Measurements from ENCODE around the gene CDRT15. TPM values are rescaled to one million over a fixed set of nuclear protein-coding genes. Genes with fewer than 3 reads are reported as not detected.

The CDRT15 gene
- total and polyA plus RNA-seq, 2 experiments from 2014 or later, result 0.40 TPM; not detected in 1

DNA sequence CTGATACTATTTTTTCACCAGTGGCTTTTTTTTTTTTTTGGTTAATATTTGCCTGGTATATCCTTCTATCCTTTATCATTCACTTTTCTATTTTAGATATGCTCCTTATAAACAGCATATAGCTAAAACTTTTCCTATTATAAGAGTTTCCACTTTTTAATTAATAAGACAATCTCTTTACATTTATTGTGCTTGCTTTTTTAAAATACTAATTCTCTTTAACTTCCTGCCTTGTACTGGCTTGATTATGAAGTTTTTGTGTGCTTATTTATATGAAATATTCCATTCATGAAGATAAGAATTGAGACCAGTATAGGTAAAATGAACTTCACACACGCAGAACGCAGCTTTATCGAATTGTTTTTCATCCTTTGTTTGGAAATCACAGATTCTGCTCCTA lies 9.0 kb upstream of the CDRT15 start:
- no peaks in the 10 kb centered on the region for H4K20me1 ChIP-seq (replicated peaks; ENCODE audit: insufficient read depth)
- Mint-ChIP-seq H3K9me3 (no peaks in the 10 kb centered on the region), H3K4me3 (no peak overlapping the region), H3K27me3 (ENCODE audit: insufficient read depth, low read depth, poor library complexity) (peaks cover 2% of the 10 kb centered on the region), H3K27ac (no peak overlapping the region), H3K4me1 (peaks cover 2% of the 10 kb centered on the region; the same call in 1 of the 3 replicates), H3K36me3 (ENCODE audit: low read depth) (no peaks in the 10 kb centered on the region)
- DNase-seq (ENCODE audit: low spot score) (no peak), ATAC-seq (no peak)
- no peaks in the 10 kb centered on the region for H3K27me3 ChIP-seq (ENCODE audit: insufficient read depth)
- H2AFZ ChIP-seq, result no peak overlapping the region
- H3K27ac ChIP-seq (ENCODE audit: low read depth), result no peak overlapping the region
- H3K9me2 ChIP-seq (ENCODE audit: insufficient read depth), result peaks cover 2% of the 10 kb centered on the region
- no peaks in the 10 kb centered on the region for H3F3A ChIP-seq (replicated peaks; ENCODE audit: low read depth)
- no peaks in the 10 kb centered on the region for H3K36me3 ChIP-seq (ENCODE audit: insufficient read depth)
- H3K4me3 ChIP-seq, result no peak overlapping the region
- no peaks in the 10 kb centered on the region for H3K79me2 ChIP-seq (replicated peaks; ENCODE audit: insufficient read depth)
- peaks cover 5% of the 10 kb centered on the region; the same call in 1 of the 2 replicates for H3K4me1 ChIP-seq (ENCODE audit: insufficient read depth)
- H3K4me2 ChIP-seq, result no peak overlapping the region
- TF ChIP-seq EZH2phosphoT487 (IDR thresholded peaks at IDR 0.05; ENCODE audit: unreplicated experiment) (no peak), NANOG (IDR thresholded peaks at IDR 0.05; ENCODE audit: borderline replicate concordance) (no peak), ZNF331 (CRISPR knock-in tag; IDR thresholded peaks at IDR 0.05; ENCODE audit: low read depth) (no peak), STAT1 (IDR thresholded peaks at IDR 0.05; ENCODE audit: unreplicated experiment) (no peak), ZNF114 (CRISPR knock-in tag; IDR thresholded peaks at IDR 0.05) (no peak), EZH2 (IDR thresholded peaks at IDR 0.05; ENCODE audit: low read depth, unreplicated experiment) (no peak), JUNB (IDR thresholded peaks at IDR 0.05; ENCODE audit: unreplicated experiment) (no peak), CREB1 (CRISPR knock-in tag; IDR thresholded peaks at IDR 0.05; ENCODE audit: low read depth) (no peak), POLR2AphosphoS5 (IDR thresholded peaks at IDR 0.05; ENCODE audit: low read depth) (no peak)
- TF ChIP-seq, protein P1, sequence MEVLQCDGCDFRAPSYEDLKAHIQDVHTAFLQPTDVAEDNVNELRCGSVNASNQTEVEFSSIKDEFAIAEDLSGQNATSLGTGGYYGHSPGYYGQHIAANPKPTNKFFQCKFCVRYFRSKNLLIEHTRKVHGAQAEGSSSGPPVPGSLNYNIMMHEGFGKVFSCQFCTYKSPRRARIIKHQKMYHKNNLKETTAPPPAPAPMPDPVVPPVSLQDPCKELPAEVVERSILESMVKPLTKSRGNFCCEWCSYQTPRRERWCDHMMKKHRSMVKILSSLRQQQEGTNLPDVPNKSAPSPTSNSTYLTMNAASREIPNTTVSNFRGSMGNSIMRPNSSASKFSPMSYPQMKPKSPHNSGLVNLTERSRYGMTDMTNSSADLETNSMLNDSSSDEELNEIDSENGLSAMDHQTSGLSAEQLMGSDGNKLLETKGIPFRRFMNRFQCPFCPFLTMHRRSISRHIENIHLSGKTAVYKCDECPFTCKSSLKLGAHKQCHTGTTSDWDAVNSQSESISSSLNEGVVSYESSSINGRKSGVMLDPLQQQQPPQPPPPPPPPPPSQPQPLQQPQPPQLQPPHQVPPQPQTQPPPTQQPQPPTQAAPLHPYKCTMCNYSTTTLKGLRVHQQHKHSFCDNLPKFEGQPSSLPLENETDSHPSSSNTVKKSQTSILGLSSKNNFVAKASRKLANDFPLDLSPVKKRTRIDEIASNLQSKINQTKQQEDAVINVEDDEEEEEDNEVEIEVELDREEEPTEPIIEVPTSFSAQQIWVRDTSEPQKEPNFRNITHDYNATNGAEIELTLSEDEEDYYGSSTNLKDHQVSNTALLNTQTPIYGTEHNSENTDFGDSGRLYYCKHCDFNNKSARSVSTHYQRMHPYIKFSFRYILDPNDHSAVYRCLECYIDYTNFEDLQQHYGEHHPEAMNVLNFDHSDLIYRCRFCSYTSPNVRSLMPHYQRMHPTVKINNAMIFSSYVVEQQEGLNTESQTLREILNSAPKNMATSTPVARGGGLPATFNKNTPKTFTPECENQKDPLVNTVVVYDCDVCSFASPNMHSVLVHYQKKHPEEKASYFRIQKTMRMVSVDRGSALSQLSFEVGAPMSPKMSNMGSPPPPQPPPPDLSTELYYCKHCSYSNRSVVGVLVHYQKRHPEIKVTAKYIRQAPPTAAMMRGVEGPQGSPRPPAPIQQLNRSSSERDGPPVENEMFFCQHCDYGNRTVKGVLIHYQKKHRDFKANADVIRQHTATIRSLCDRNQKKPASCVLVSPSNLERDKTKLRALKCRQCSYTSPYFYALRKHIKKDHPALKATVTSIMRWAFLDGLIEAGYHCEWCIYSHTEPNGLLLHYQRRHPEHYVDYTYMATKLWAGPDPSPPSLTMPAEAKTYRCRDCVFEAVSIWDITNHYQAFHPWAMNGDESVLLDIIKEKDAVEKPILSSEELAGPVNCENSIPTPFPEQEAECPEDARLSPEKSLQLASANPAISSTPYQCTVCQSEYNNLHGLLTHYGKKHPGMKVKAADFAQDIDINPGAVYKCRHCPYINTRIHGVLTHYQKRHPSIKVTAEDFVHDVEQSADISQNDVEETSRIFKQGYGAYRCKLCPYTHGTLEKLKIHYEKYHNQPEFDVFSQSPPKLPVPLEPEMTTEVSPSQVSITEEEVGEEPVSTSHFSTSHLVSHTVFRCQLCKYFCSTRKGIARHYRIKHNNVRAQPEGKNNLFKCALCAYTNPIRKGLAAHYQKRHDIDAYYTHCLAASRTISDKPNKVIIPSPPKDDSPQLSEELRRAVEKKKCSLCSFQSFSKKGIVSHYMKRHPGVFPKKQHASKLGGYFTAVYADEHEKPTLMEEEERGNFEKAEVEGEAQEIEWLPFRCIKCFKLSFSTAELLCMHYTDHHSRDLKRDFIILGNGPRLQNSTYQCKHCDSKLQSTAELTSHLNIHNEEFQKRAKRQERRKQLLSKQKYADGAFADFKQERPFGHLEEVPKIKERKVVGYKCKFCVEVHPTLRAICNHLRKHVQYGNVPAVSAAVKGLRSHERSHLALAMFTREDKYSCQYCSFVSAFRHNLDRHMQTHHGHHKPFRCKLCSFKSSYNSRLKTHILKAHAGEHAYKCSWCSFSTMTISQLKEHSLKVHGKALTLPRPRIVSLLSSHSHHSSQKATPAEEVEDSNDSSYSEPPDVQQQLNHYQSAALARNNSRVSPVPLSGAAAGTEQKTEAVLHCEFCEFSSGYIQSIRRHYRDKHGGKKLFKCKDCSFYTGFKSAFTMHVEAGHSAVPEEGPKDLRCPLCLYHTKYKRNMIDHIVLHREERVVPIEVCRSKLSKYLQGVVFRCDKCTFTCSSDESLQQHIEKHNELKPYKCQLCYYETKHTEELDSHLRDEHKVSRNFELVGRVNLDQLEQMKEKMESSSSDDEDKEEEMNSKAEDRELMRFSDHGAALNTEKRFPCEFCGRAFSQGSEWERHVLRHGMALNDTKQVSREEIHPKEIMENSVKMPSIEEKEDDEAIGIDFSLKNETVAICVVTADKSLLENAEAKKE (CRISPR knock-in tag; IDR thresholded peaks at IDR 0.05), result no peak
- TF ChIP-seq, protein P2, sequence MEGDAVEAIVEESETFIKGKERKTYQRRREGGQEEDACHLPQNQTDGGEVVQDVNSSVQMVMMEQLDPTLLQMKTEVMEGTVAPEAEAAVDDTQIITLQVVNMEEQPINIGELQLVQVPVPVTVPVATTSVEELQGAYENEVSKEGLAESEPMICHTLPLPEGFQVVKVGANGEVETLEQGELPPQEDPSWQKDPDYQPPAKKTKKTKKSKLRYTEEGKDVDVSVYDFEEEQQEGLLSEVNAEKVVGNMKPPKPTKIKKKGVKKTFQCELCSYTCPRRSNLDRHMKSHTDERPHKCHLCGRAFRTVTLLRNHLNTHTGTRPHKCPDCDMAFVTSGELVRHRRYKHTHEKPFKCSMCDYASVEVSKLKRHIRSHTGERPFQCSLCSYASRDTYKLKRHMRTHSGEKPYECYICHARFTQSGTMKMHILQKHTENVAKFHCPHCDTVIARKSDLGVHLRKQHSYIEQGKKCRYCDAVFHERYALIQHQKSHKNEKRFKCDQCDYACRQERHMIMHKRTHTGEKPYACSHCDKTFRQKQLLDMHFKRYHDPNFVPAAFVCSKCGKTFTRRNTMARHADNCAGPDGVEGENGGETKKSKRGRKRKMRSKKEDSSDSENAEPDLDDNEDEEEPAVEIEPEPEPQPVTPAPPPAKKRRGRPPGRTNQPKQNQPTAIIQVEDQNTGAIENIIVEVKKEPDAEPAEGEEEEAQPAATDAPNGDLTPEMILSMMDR (conservative IDR thresholded peaks at IDR 0.05; ENCODE audit: low read depth in 2 of 2), result no peak
- TF ChIP-seq, protein P3, sequence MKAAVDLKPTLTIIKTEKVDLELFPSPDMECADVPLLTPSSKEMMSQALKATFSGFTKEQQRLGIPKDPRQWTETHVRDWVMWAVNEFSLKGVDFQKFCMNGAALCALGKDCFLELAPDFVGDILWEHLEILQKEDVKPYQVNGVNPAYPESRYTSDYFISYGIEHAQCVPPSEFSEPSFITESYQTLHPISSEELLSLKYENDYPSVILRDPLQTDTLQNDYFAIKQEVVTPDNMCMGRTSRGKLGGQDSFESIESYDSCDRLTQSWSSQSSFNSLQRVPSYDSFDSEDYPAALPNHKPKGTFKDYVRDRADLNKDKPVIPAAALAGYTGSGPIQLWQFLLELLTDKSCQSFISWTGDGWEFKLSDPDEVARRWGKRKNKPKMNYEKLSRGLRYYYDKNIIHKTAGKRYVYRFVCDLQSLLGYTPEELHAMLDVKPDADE (IDR thresholded peaks at IDR 0.05), result no peak
- TF ChIP-seq, protein P4, sequence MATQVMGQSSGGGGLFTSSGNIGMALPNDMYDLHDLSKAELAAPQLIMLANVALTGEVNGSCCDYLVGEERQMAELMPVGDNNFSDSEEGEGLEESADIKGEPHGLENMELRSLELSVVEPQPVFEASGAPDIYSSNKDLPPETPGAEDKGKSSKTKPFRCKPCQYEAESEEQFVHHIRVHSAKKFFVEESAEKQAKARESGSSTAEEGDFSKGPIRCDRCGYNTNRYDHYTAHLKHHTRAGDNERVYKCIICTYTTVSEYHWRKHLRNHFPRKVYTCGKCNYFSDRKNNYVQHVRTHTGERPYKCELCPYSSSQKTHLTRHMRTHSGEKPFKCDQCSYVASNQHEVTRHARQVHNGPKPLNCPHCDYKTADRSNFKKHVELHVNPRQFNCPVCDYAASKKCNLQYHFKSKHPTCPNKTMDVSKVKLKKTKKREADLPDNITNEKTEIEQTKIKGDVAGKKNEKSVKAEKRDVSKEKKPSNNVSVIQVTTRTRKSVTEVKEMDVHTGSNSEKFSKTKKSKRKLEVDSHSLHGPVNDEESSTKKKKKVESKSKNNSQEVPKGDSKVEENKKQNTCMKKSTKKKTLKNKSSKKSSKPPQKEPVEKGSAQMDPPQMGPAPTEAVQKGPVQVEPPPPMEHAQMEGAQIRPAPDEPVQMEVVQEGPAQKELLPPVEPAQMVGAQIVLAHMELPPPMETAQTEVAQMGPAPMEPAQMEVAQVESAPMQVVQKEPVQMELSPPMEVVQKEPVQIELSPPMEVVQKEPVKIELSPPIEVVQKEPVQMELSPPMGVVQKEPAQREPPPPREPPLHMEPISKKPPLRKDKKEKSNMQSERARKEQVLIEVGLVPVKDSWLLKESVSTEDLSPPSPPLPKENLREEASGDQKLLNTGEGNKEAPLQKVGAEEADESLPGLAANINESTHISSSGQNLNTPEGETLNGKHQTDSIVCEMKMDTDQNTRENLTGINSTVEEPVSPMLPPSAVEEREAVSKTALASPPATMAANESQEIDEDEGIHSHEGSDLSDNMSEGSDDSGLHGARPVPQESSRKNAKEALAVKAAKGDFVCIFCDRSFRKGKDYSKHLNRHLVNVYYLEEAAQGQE (IDR thresholded peaks at IDR 0.05; ENCODE audit: unreplicated experiment), result no peak

All from GM23338 (cell line).